CD4-positive, CD25-positive, alpha-beta regulatory T cell (primary cell): ENCODE measurements around the gene IFTAP. TPM values are rescaled to one million over a fixed set of nuclear protein-coding genes. Genes with fewer than 3 reads are reported as not detected.
"Not testable (repeated sequence)": the region's sequence is repeated elsewhere in the genome, so short reads cannot be mapped to it uniquely, and the experiment has no call there.

Experiments used
- ATAC-seq, 2 donors: fragments of 150-1000 bp; cut with Tn5 transposase; one replicate each; pipeline ENCODE4 v1.10.0; 2021; ENCODE audit warnings: low read depth in 2 of 2, moderate number of reproducible peaks in 2 of 2, moderate library complexity in 1 of 2
- DNase-seq, 3 donors: peaks; one replicate each; pipeline versions ENCODE4 v3.0.0 to v3.0.0-alpha.2; 2012 to 2022; ENCODE audit warnings: mixed read lengths in 1 of 3
- H3K27ac ChIP-seq: one replicate; pipeline ENCODE4 v1.7.0; 2013; ENCODE audit warnings: mild to moderate bottlenecking, low read length; ENCODE audit not compliant: insufficient read depth, poor library complexity, severe bottlenecking
- H3K27me3 ChIP-seq: one replicate; pipeline ENCODE4 v1.7.0; 2013; ENCODE audit warnings: low read length; ENCODE audit not compliant: control insufficient read depth, insufficient read depth
- H3K36me3 ChIP-seq: one replicate; pipeline ENCODE4 v1.7.0; 2013; ENCODE audit warnings: mild to moderate bottlenecking, low read length, moderate library complexity; ENCODE audit not compliant: control insufficient read depth, insufficient read depth
- H3K4me1 ChIP-seq: 2 replicates; pipeline ENCODE4 v1.7.0; 2013; ENCODE audit warnings: mild to moderate bottlenecking, low read length; ENCODE audit not compliant: insufficient read depth, control insufficient read depth, poor library complexity, severe bottlenecking
- H3K4me3 ChIP-seq: one replicate; pipeline ENCODE4 v1.7.0; 2013; ENCODE audit warnings: low read depth, mild to moderate bottlenecking, low read length, moderate library complexity
- H3K9me3 ChIP-seq, 2 experiments: 1 replicate in 1 of 2; 2 replicates in 1 of 2; pipeline ENCODE4 v1.7.0; 2013; ENCODE audit warnings: low read length in 2 of 2, mild to moderate bottlenecking in 1 of 2, moderate library complexity in 1 of 2; ENCODE audit not compliant: control insufficient read depth in 2 of 2
- H3K27ac Mint-ChIP-seq, 3 donors: one replicate each; pipeline ENCODE4 v1.8.0; 2020 to 2022; ENCODE audit warnings: mild to moderate bottlenecking in 3 of 3, mixed read lengths in 3 of 3, moderate library complexity in 2 of 3
- H3K27me3 Mint-ChIP-seq: one replicate; pipeline ENCODE4 v1.8.0; 2022; ENCODE audit warnings: mild to moderate bottlenecking, mixed read lengths
- H3K36me3 Mint-ChIP-seq: one replicate; pipeline ENCODE4 v1.8.0; 2020; ENCODE audit warnings: mixed read lengths
- H3K4me1 Mint-ChIP-seq, 4 donors: one replicate each; pipeline ENCODE4 v1.8.0; 2020 to 2022; ENCODE audit warnings: mixed read lengths in 4 of 4, mild to moderate bottlenecking in 1 of 4
- H3K4me3 Mint-ChIP-seq, 4 donors: one replicate each; pipeline ENCODE4 v1.8.0; 2020 to 2022; ENCODE audit warnings: mild to moderate bottlenecking in 4 of 4, mixed read lengths in 4 of 4, moderate library complexity in 3 of 4
- H3K9me3 Mint-ChIP-seq, 7 donors: one replicate each; pipeline ENCODE4 v1.8.0; 2020 to 2022; ENCODE audit warnings: mixed read lengths in 7 of 7, mild to moderate bottlenecking in 3 of 7, moderate library complexity in 2 of 7
- polyA plus RNA-seq, 4 donors: library from polyadenylated mRNA; unstranded; fragments of 300-500 nt; fragmentation: Illumina TruSeq; gene quantifications; one replicate each; pipeline ENCODE4 v1.2.3, GENCODE V29; 2021
- total RNA-seq: library from RNA; stranded (reverse); gene quantifications from one replicate; pipeline ENCODE4 v1.2.3, GENCODE V29; 2022

Gene IFTAP
- total and polyA plus RNA-seq, 5 donors from 2014 or later, result 0.71 to 3.8 (median 2.5) TPM; not detected in 1

- peaks cover 4% of the 10 kb centered on the region for H3K27me3 Mint-ChIP-seq
- H3K36me3 Mint-ChIP-seq, result no peaks in the 10 kb centered on the region
- H3K4me1 Mint-ChIP-seq, result no peaks in the 10 kb centered on the region
- H3K27me3 ChIP-seq, result no peaks in the 10 kb centered on the region
- no peak for ATAC-seq
- no peak overlapping the region for H3K4me3 Mint-ChIP-seq
- peak in 2 of 3 donors; percentile 30 to 38 for DNase-seq
- H3K9me3 ChIP-seq, result no peaks in the 10 kb centered on the region
- H3K4me3 ChIP-seq, result no peak overlapping the region
- no peaks in the 10 kb centered on the region for H3K4me1 ChIP-seq
- H3K27ac Mint-ChIP-seq, result no peak overlapping the region
- H3K27ac ChIP-seq, result no peak overlapping the region
- H3K9me3 Mint-ChIP-seq, result peaks cover 0 to 10% (median 3%) of the 10 kb centered on the region in 7 donors
- no peaks in the 10 kb centered on the region for H3K36me3 ChIP-seq
These were observed 78.6 kb downstream of the IFTAP start for GRCh38 chr11:36672815-36673450.

GRCh38 chr11:36679547-36679946 is 85.2 kb downstream of the IFTAP start:
- not testable (repeated sequence) for H3K9me3 ChIP-seq, DNase-seq, H3K4me3 ChIP-seq, H3K36me3 Mint-ChIP-seq, H3K27ac Mint-ChIP-seq, H3K27me3 ChIP-seq, H3K36me3 ChIP-seq, H3K4me1 ChIP-seq, H3K4me1 Mint-ChIP-seq, ATAC-seq, H3K27me3 Mint-ChIP-seq, H3K27ac ChIP-seq, H3K4me3 Mint-ChIP-seq
- H3K9me3 Mint-ChIP-seq, result peaks cover 0 to 15% (median 6%) of the 10 kb centered on the region in 7 donors

GRCh38 chr11:36683818-36684217 is 89.5 kb downstream of the IFTAP start:
- no peak overlapping the region for H3K4me3 Mint-ChIP-seq
- no peak for ATAC-seq

GRCh38 chr11:36684840-36685801 is 90.8 kb downstream of the IFTAP start:
- H3K27me3 Mint-ChIP-seq, result no peaks in the 10 kb centered on the region
- ATAC-seq, result no peak
- H3K9me3 ChIP-seq, result no peaks in the 10 kb centered on the region
- DNase-seq, result peak in 1 of 3 donors; percentile 2
- no peaks in the 10 kb centered on the region for H3K36me3 ChIP-seq
- no peaks in the 10 kb centered on the region for H3K36me3 Mint-ChIP-seq
- H3K4me1 ChIP-seq, result no peaks in the 10 kb centered on the region
- H3K4me1 Mint-ChIP-seq, result no peaks in the 10 kb centered on the region
- peaks cover 0 to 5% (median 1%) of the 10 kb centered on the region in 7 donors for H3K9me3 Mint-ChIP-seq
- no peak overlapping the region for H3K27ac Mint-ChIP-seq
- H3K27me3 ChIP-seq, result peaks cover 5% of the 10 kb centered on the region
- no peak overlapping the region for H3K4me3 ChIP-seq
- no peak overlapping the region for H3K27ac ChIP-seq
- no peak overlapping the region for H3K4me3 Mint-ChIP-seq

More at GRCh38 chr11:36683818-36684217, 89.5 kb downstream of the IFTAP start:
- Histone ChIP-seq H3K36me3 (no peaks in the 10 kb centered on the region), H3K4me3 (no peak overlapping the region), H3K27me3 (peaks cover 5% of the 10 kb centered on the region), H3K9me3 (no peaks in the 10 kb centered on the region), H3K27ac (no peak overlapping the region), H3K4me1 (no peaks in the 10 kb centered on the region)
- no peak for DNase-seq
- Mint-ChIP-seq H3K36me3 (no peaks in the 10 kb centered on the region), H3K27me3 (no peaks in the 10 kb centered on the region), H3K4me1 (no peaks in the 10 kb centered on the region), H3K27ac (no peak overlapping the region), H3K9me3 (peaks cover 0 to 6% (median 1%) of the 10 kb centered on the region in 7 donors)

- no peaks in the 10 kb centered on the region for H3K9me3 ChIP-seq
- no peak for DNase-seq
These were observed 93.8 kb downstream of the IFTAP start for GRCh38 chr11:36688132-36688531.

GRCh38 chr11:36688571-36689291 is 94.4 kb downstream of the IFTAP start:
- Mint-ChIP-seq H3K27me3 (no peaks in the 10 kb centered on the region), H3K27ac (no peak overlapping the region), H3K36me3 (no peaks in the 10 kb centered on the region), H3K4me1 (no peaks in the 10 kb centered on the region), H3K4me3 (no peak overlapping the region), H3K9me3 (no peaks in the 10 kb centered on the region)
- no peaks in the 10 kb centered on the region for H3K4me1 ChIP-seq
- ATAC-seq (no peak), DNase-seq (no peak)
- H3K4me3 ChIP-seq, result no peak overlapping the region
- H3K27ac ChIP-seq, result no peak overlapping the region
- H3K27me3 ChIP-seq, result peaks cover 5% of the 10 kb centered on the region
- H3K9me3 ChIP-seq, result no peaks in the 10 kb centered on the region
- no peaks in the 10 kb centered on the region for H3K36me3 ChIP-seq

More at GRCh38 chr11:36688132-36688531, 93.8 kb downstream of the IFTAP start:
- H3K9me3 Mint-ChIP-seq, result no peaks in the 10 kb centered on the region
- H3K4me1 ChIP-seq, result no peaks in the 10 kb centered on the region
- H3K4me3 Mint-ChIP-seq, result no peak overlapping the region
- no peak overlapping the region for H3K27ac ChIP-seq
- no peaks in the 10 kb centered on the region for H3K36me3 Mint-ChIP-seq
- no peaks in the 10 kb centered on the region for H3K27me3 Mint-ChIP-seq
- no peak overlapping the region for H3K27ac Mint-ChIP-seq
- ATAC-seq, result no peak
- peaks cover 5% of the 10 kb centered on the region for H3K27me3 ChIP-seq
- no peaks in the 10 kb centered on the region for H3K36me3 ChIP-seq
- H3K4me3 ChIP-seq, result no peak overlapping the region
- H3K4me1 Mint-ChIP-seq, result no peaks in the 10 kb centered on the region

- DNase-seq, result no peak
- H3K4me1 Mint-ChIP-seq, result no peaks in the 10 kb centered on the region
- Histone ChIP-seq H3K27me3 (peaks cover 5% of the 10 kb centered on the region), H3K4me1 (no peaks in the 10 kb centered on the region), H3K27ac (no peak overlapping the region), H3K9me3 (no peaks in the 10 kb centered on the region), H3K36me3 (no peaks in the 10 kb centered on the region), H3K4me3 (no peak overlapping the region)
- H3K36me3 Mint-ChIP-seq, result no peaks in the 10 kb centered on the region
- no peak overlapping the region for H3K4me3 Mint-ChIP-seq
- H3K9me3 Mint-ChIP-seq, result no peaks in the 10 kb centered on the region
- no peak for ATAC-seq
- H3K27me3 Mint-ChIP-seq, result no peaks in the 10 kb centered on the region
- no peak overlapping the region for H3K27ac Mint-ChIP-seq
These were observed 95.1 kb downstream of the IFTAP start for GRCh38 chr11:36689442-36689841.
